WTC11 (cell line): ENCODE measurements around the gene STKLD1. TPM values are rescaled to one million over a fixed set of nuclear protein-coding genes. Genes with fewer than 3 reads are reported as not detected.

Source experiments
- ATAC-seq: fragments of 200-7000 bp; cut with Tn5 transposase; 2 replicates; pipeline ENCODE4 v1.10.0; 2021; ENCODE audit warnings: mild to moderate bottlenecking, moderate library complexity
- CTCF ChIA-PET: fragments of 300-600 bp; sonication (Branson Sonifier 250); formaldehyde crosslinking; loops from one replicate; lab custom pipeline; 2021; ENCODE audit warnings: antibody characterized with exemption; lab: Charles Lee
- POLR2A ChIA-PET: fragments of 350-600 bp; sonication (Branson Sonifier 250); formaldehyde crosslinking; loops from one replicate; lab custom pipeline; 2021; ENCODE audit warnings: antibody characterized with exemption; lab: Charles Lee
- DNase-seq: peaks from one replicate; pipeline ENCODE4 v3.0.0; 2021; ENCODE audit warnings: low spot score
- H3K27ac Mint-ChIP-seq: 2 replicates; pipeline ENCODE4 v1.8.0; 2021; ENCODE audit warnings: mixed read lengths
- H3K27me3 Mint-ChIP-seq: 2 replicates; pipeline ENCODE4 v1.8.0; 2021; ENCODE audit warnings: low read depth, mild to moderate bottlenecking, moderate library complexity, mixed read lengths
- H3K36me3 Mint-ChIP-seq: 2 replicates; pipeline ENCODE4 v1.8.0; 2021; ENCODE audit warnings: mixed read lengths
- H3K4me1 Mint-ChIP-seq: 2 replicates; pipeline ENCODE4 v1.8.0; 2022; ENCODE audit warnings: mixed read lengths
- H3K4me3 Mint-ChIP-seq: 2 replicates; pipeline ENCODE4 v1.8.0; 2021; ENCODE audit warnings: mild to moderate bottlenecking, moderate library complexity, mixed read lengths
- H3K9me3 Mint-ChIP-seq: 2 replicates; pipeline ENCODE4 v1.8.0; 2021; ENCODE audit warnings: mixed read lengths
- AFF4 ChIP-seq: sonication (generic); formaldehyde crosslinking; IDR thresholded peaks from 2 replicates; pipeline ENCODE4 v1.8.1; 2023; ENCODE audit warnings: mild to moderate bottlenecking, missing genetic modification reagents, borderline replicate concordance
- ATF1 ChIP-seq: sonication (generic); formaldehyde crosslinking; IDR thresholded peaks from 2 replicates; pipeline ENCODE4 v1.8.1; 2023; ENCODE audit warnings: mild to moderate bottlenecking, moderate library complexity, missing genetic modification reagents
- ATF2 ChIP-seq: sonication (generic); formaldehyde crosslinking; IDR thresholded peaks from 2 replicates; pipeline ENCODE4 v1.8.1; 2022; ENCODE audit warnings: low read depth, missing genetic modification reagents, borderline replicate concordance
- ATF6 ChIP-seq: sonication (generic); formaldehyde crosslinking; IDR thresholded peaks from 2 replicates; pipeline ENCODE4 v1.8.1; 2023; ENCODE audit warnings: mild to moderate bottlenecking, missing genetic modification reagents
- CBFB ChIP-seq: sonication (generic); formaldehyde crosslinking; IDR thresholded peaks from 2 replicates; pipeline ENCODE4 v1.8.1; 2022; ENCODE audit warnings: mild to moderate bottlenecking, low read depth, missing genetic modification reagents
- E2F4 ChIP-seq: sonication (generic); formaldehyde crosslinking; IDR thresholded peaks from 2 replicates; pipeline ENCODE4 v1.8.1; 2022; ENCODE audit warnings: low read depth, mild to moderate bottlenecking, moderate library complexity, missing genetic modification reagents, borderline replicate concordance
- FOXP1 ChIP-seq: sonication (generic); formaldehyde crosslinking; IDR thresholded peaks from 2 replicates; pipeline ENCODE4 v1.8.0; 2022; ENCODE audit warnings: missing genetic modification reagents, mild to moderate bottlenecking, moderate library complexity, borderline replicate concordance
- FOXP4 ChIP-seq: sonication (generic); formaldehyde crosslinking; IDR thresholded peaks from 2 replicates; pipeline ENCODE4 v1.8.0; 2022; ENCODE audit warnings: mild to moderate bottlenecking, missing genetic modification reagents
- IRF2 ChIP-seq: sonication (generic); formaldehyde crosslinking; IDR thresholded peaks from 2 replicates; pipeline ENCODE4 v1.8.0; 2022; ENCODE audit warnings: low read depth, missing genetic modification reagents, borderline replicate concordance
- MYBL2 ChIP-seq: sonication (generic); formaldehyde crosslinking; IDR thresholded peaks from 2 replicates; pipeline ENCODE4 v1.8.1; 2023; ENCODE audit warnings: mild to moderate bottlenecking, moderate library complexity, missing genetic modification reagents
- NFYB ChIP-seq: sonication (generic); formaldehyde crosslinking; conservative IDR thresholded peaks from 2 replicates; pipeline ENCODE4 v1.8.0; 2022; ENCODE audit warnings: low read depth, missing genetic modification reagents
- PRRX2 ChIP-seq: fragments of 250-450 bp; sonication (Bioruptor Pico); IDR thresholded peaks from 2 replicates; pipeline ENCODE4 v1.8.0; 2021; ENCODE audit warnings: mild to moderate bottlenecking
- RELA ChIP-seq: sonication (generic); formaldehyde crosslinking; IDR thresholded peaks from 2 replicates; pipeline ENCODE4 v1.8.1; 2022; ENCODE audit warnings: missing genetic modification reagents, mild to moderate bottlenecking, borderline replicate concordance
- USF1 ChIP-seq: sonication (generic); formaldehyde crosslinking; IDR thresholded peaks from 2 replicates; pipeline ENCODE4 v1.8.0; 2022; ENCODE audit warnings: mild to moderate bottlenecking, missing genetic modification reagents
- USF2 ChIP-seq: sonication (generic); formaldehyde crosslinking; IDR thresholded peaks from 2 replicates; pipeline ENCODE4 v1.8.1; 2023; ENCODE audit warnings: mild to moderate bottlenecking, missing genetic modification reagents, moderate library complexity
- ZNF263 ChIP-seq: sonication (generic); formaldehyde crosslinking; IDR thresholded peaks from 2 replicates; pipeline ENCODE4 v1.8.1; 2022; ENCODE audit warnings: low read depth, mild to moderate bottlenecking, moderate library complexity, missing genetic modification reagents
- total RNA-seq: library from RNA; stranded (reverse); gene quantifications from 3 replicates; pipeline ENCODE4 v1.2.3, GENCODE V29; 2021

Gene STKLD1
- total RNA-seq, 1 experiment from 2014 or later: 0.98 TPM

GRCh38 chr9:133384736-133385321 is 8.7 kb downstream of the STKLD1 start:
- Mint-ChIP-seq H3K27ac (no peak overlapping the region), H3K36me3 (no peaks in the 10 kb centered on the region; the same call in 1 of the 2 replicates), H3K4me3 (no peak overlapping the region), H3K27me3 (peaks cover 4% of the 10 kb centered on the region), H3K9me3 (peaks cover 3% of the 10 kb centered on the region; the same call in 1 of the 2 replicates), H3K4me1 (no peaks in the 10 kb centered on the region)
- no peak for TF ChIP-seq ATF1 (CRISPR knock-in tag)
- no peak for TF ChIP-seq ATF6
- TF ChIP-seq FOXP4: no peak
- no peak for TF ChIP-seq USF1 (CRISPR knock-in tag)
- no peak for TF ChIP-seq IRF2 (CRISPR knock-in tag)
- TF ChIP-seq NFYB: no peak
- TF ChIP-seq CBFB: no peak
- TF ChIP-seq AFF4 (CRISPR knock-in tag): no peak
- TF ChIP-seq RELA (CRISPR knock-in tag): no peak
- TF ChIP-seq USF2 (CRISPR knock-in tag): no peak
- TF ChIP-seq PRRX2 (CRISPR knock-in tag): no peak
- no peak for TF ChIP-seq MYBL2 (CRISPR knock-in tag)
- TF ChIP-seq ZNF263 (CRISPR knock-in tag): no peak
- no peak for TF ChIP-seq FOXP1 (CRISPR knock-in tag)
- TF ChIP-seq ATF2: no peak
- TF ChIP-seq E2F4 (CRISPR knock-in tag): no peak
- ChIA-PET CTCF (interaction anchor here (1.5 to 2.4 kb wide), 2 partner anchors 11 to 42 kb away, joined by 3 to 13 read pairs; no protein-coding TSS in a partner anchor), POLR2A (no interaction called here)
- no peak for DNase-seq
- ATAC-seq: no peak
